Measurements from ENCODE around the gene LAMC3.

DNA sequence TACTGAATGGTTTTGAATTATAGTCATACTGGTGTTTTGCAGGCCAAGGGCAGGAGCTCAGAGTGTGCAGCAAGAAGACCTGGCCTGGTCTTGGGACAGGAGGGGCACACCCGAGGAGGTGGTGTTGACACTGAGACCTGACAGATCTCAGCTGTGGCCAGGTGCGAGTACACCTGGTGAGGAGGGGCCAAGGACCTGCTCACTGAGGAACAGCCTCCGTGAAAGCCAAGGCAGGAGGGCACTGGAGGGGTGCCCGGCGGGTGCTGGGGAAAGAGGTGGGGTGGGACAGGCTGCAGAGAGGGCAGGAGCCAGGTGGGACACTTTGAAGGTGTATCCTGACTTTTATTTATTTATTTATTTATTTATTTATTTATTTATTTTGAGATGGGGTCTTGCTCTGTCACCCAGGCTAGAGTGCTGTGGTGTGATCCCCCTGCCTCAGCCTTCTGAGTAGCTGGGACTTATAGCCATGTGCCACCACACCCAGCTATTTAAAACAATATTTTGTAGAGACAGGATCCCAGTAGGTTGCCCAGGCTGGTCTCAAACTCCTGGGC lies 23.3 kb upstream of the LAMC3 start:
- TF ChIP-seq, protein P1, sequence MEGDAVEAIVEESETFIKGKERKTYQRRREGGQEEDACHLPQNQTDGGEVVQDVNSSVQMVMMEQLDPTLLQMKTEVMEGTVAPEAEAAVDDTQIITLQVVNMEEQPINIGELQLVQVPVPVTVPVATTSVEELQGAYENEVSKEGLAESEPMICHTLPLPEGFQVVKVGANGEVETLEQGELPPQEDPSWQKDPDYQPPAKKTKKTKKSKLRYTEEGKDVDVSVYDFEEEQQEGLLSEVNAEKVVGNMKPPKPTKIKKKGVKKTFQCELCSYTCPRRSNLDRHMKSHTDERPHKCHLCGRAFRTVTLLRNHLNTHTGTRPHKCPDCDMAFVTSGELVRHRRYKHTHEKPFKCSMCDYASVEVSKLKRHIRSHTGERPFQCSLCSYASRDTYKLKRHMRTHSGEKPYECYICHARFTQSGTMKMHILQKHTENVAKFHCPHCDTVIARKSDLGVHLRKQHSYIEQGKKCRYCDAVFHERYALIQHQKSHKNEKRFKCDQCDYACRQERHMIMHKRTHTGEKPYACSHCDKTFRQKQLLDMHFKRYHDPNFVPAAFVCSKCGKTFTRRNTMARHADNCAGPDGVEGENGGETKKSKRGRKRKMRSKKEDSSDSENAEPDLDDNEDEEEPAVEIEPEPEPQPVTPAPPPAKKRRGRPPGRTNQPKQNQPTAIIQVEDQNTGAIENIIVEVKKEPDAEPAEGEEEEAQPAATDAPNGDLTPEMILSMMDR (IDR thresholded peaks at IDR 0.05; ENCODE audit: low read depth, low read length), result no peak
- TF ChIP-seq POLR2A (IDR thresholded peaks at IDR 0.05; ENCODE audit: extremely low read depth, insufficient read length) (no peak), MYC (IDR thresholded peaks at IDR 0.05; ENCODE audit: low read depth, low read length) (no peak)
- TF ChIP-seq, protein P2, sequence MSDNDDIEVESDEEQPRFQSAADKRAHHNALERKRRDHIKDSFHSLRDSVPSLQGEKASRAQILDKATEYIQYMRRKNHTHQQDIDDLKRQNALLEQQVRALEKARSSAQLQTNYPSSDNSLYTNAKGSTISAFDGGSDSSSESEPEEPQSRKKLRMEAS (IDR thresholded peaks at IDR 0.05; ENCODE audit: low read depth, low read length), result no peak
